ENCODE results near the gene PROSER3.
"Not testable (repeated sequence)": the region's sequence is repeated elsewhere in the genome, so short reads cannot be mapped to it uniquely, and the experiment has no call there.

The PROSER3 gene

GRCh38 chr19:35795564-35795963, 37.6 kb downstream of the PROSER3 start:
- not testable (repeated sequence) for DNase-seq

GRCh38 chr19:35796645-35797542, 38.9 kb downstream of the PROSER3 start:
- no peak for DNase-seq

GRCh38 chr19:35797663-35798062, 39.7 kb downstream of the PROSER3 start:
- DNase-seq: no peak

- DNase-seq: no peak
Measured at GRCh38 chr19:35801828-35802227, 43.9 kb downstream of the PROSER3 start.

GRCh38 chr19:35805526-35806102, 47.6 kb downstream of the PROSER3 start:
- DNase-seq: peak; percentile 10 to 50

GRCh38 chr19:35806597-35806996, 48.6 kb downstream of the PROSER3 start:
- no peak for DNase-seq

GRCh38 chr19:35807633-35808032, 49.7 kb downstream of the PROSER3 start:
- no peak for DNase-seq

- DNase-seq: no peak
Measured at GRCh38 chr19:35811317-35812219, 53.6 kb downstream of the PROSER3 start.

GRCh38 chr19:35812220-35813042, 54.5 kb downstream of the PROSER3 start, which contains the start of gene PRODH2:
PRODH2 (minus strand) TSS chr19:35812845; CDS start chr19:35812805, 40 bp downstream.
- no peak for DNase-seq

GRCh38 chr19:35813043-35813890, 55.3 kb downstream of the PROSER3 start:
- no peak for DNase-seq

GRCh38 chr19:35816262-35816661, 58.3 kb downstream of the PROSER3 start:
- no peak for DNase-seq

GRCh38 chr19:35816846-35817245, 58.9 kb downstream of the PROSER3 start:
- DNase-seq: no peak

GRCh38 chr19:35818445-35818844, 60.5 kb downstream of the PROSER3 start:
- no peak for DNase-seq

Measured in NCI-H524 (cell line).